Fibroblast of villous mesenchyme (primary cell): Measurements from ENCODE around the gene PCDHGC4. TPM values are rescaled to one million over a fixed set of nuclear protein-coding genes. Genes with fewer than 3 reads are reported as not detected.

Experiments used
- DNase-seq: peaks from one replicate; pipeline ENCODE4 v3.0.0-alpha.2; 2010; ENCODE audit warnings: low read depth
- H3K4me3 ChIP-seq: 2 replicates; pipeline ENCODE4 v1.5.1; 2011; ENCODE audit warnings: low read depth, mild to moderate bottlenecking, low read length
- CTCF ChIP-seq: IDR thresholded peaks from 2 replicates; pipeline ENCODE4 v1.5.1; 2012; ENCODE audit warnings: low read depth, mild to moderate bottlenecking, low read length; ENCODE audit not compliant: insufficient read depth
- total RNA-seq: library from RNA; depleted of rRNA; stranded (reverse); fragments of >200 nt; gene quantifications from 2 replicates; pipeline ENCODE4 v1.2.3, GENCODE V29; 2012

PCDHGC4 gene
- total RNA-seq, 1 donor, result 2.6 TPM

GRCh38 chr5:141528291-141528984, 43.6 kb downstream of the PCDHGC4 start:
- DNase-seq, result peak; percentile 46
- no peak for TF ChIP-seq CTCF
- H3K4me3 ChIP-seq, result no peak overlapping the region

- no peak for TF ChIP-seq CTCF
- peak; percentile 79 for DNase-seq
- H3K4me3 ChIP-seq, result no peak overlapping the region
Measured at GRCh38 chr5:141529002-141529401, 44.2 kb downstream of the PCDHGC4 start.

- no peak for DNase-seq
Measured at GRCh38 chr5:141529873-141530272, 45.0 kb downstream of the PCDHGC4 start.

GRCh38 chr5:141532726-141533125, 47.9 kb downstream of the PCDHGC4 start:
- TF ChIP-seq CTCF, result no peak
- no peak for DNase-seq
- no peak overlapping the region for H3K4me3 ChIP-seq

More at GRCh38 chr5:141529873-141530272, 45.0 kb downstream of the PCDHGC4 start:
- H3K4me3 ChIP-seq, result no peak overlapping the region
- no peak for TF ChIP-seq CTCF

GRCh38 chr5:141533897-141534296, 49.1 kb downstream of the PCDHGC4 start:
- no peak overlapping the region for H3K4me3 ChIP-seq
- no peak for TF ChIP-seq CTCF
- no peak for DNase-seq

- DNase-seq, result no peak
- H3K4me3 ChIP-seq, result no peak overlapping the region
- no peak for TF ChIP-seq CTCF
Measured at GRCh38 chr5:141534492-141535213, 49.8 kb downstream of the PCDHGC4 start.

Other genes with a start within 250 kb of the PCDHGC4 start
- under 0.01 TPM in 2 replicates for gene PCDHB15, start 239.6 kb upstream of the PCDHGC4 start, total RNA-seq
- gene SLC25A2, start 181.0 kb upstream of the PCDHGC4 start, total RNA-seq, result under 0.01 and 0.64 TPM in 2 replicates
- 49.3 and 73.0 TPM in 2 replicates for gene TAF7, start 164.2 kb upstream of the PCDHGC4 start, total RNA-seq
- 0.64 and 0.86 TPM in 2 replicates for gene PCDHGA1, start 154.5 kb upstream of the PCDHGC4 start, total RNA-seq
- 2.6 and 3.0 TPM in 2 replicates for gene PCDHGA2, start 146.3 kb upstream of the PCDHGC4 start, total RNA-seq
- gene PCDHGA3, start 141.2 kb upstream of the PCDHGC4 start, total RNA-seq, result 3.2 and 4.3 TPM in 2 replicates
- 2.2 and 2.3 TPM in 2 replicates for gene PCDHGB1, start 134.9 kb upstream of the PCDHGC4 start, total RNA-seq
- 4.5 and 7.3 TPM in 2 replicates for gene PCDHGA4, start 130.0 kb upstream of the PCDHGC4 start, total RNA-seq
- gene PCDHGB2, start 125.0 kb upstream of the PCDHGC4 start, total RNA-seq, result 2.3 and 2.6 TPM in 2 replicates
- gene PCDHGA5, start 120.9 kb upstream of the PCDHGC4 start, total RNA-seq, result 1.3 and 1.9 TPM in 2 replicates
- gene PCDHGB3, start 114.8 kb upstream of the PCDHGC4 start, total RNA-seq, result 3.9 and 5.2 TPM in 2 replicates
- gene PCDHGA6, start 111.1 kb upstream of the PCDHGC4 start, total RNA-seq, result 4.7 and 4.8 TPM in 2 replicates
- 3.5 and 4.5 TPM in 2 replicates for gene PCDHGA7, start 102.3 kb upstream of the PCDHGC4 start, total RNA-seq
- gene PCDHGB4, start 97.3 kb upstream of the PCDHGC4 start, total RNA-seq, result 11.0 and 13.4 TPM in 2 replicates
- gene PCDHGA8, start 92.4 kb upstream of the PCDHGC4 start, total RNA-seq, result 3.0 and 3.2 TPM in 2 replicates
- gene PCDHGB5, start 87.1 kb upstream of the PCDHGC4 start, total RNA-seq, result 23.2 and 25.0 TPM in 2 replicates
- 4.7 and 5.2 TPM in 2 replicates for gene PCDHGA9, start 82.3 kb upstream of the PCDHGC4 start, total RNA-seq
- 4.2 and 4.3 TPM in 2 replicates for gene PCDHGB6, start 77.0 kb upstream of the PCDHGC4 start, total RNA-seq
- 11.7 and 12.2 TPM in 2 replicates for gene PCDHGA10, start 72.0 kb upstream of the PCDHGC4 start, total RNA-seq
- gene PCDHGB7, start 67.4 kb upstream of the PCDHGC4 start, total RNA-seq, result 11.2 and 12.6 TPM in 2 replicates
- gene PCDHGA11, start 64.0 kb upstream of the PCDHGC4 start, total RNA-seq, result 11.0 and 15.5 TPM in 2 replicates
- 15.5 and 18.7 TPM in 2 replicates for gene PCDHGA12, start 54.5 kb upstream of the PCDHGC4 start, total RNA-seq
- gene PCDHGC3, start 9.1 kb upstream of the PCDHGC4 start, total RNA-seq, result 35.4 and 36.3 TPM in 2 replicates
- 2.6 TPM in 2 replicates for gene PCDHGC5, start 4.1 kb downstream of the PCDHGC4 start, total RNA-seq
- 22.9 and 26.8 TPM in 2 replicates for gene DIAPH1, start 134.0 kb downstream of the PCDHGC4 start, total RNA-seq
- gene HDAC3, start 151.8 kb downstream of the PCDHGC4 start, total RNA-seq, result 49.0 and 53.5 TPM in 2 replicates
- gene RELL2, start 152.0 kb downstream of the PCDHGC4 start, total RNA-seq, result 4.7 and 8.4 TPM in 2 replicates
- gene FCHSD1, start 166.4 kb downstream of the PCDHGC4 start, total RNA-seq, result 24.2 and 25.8 TPM in 2 replicates
- gene ARAP3, start 197.2 kb downstream of the PCDHGC4 start, total RNA-seq, result 5.6 and 7.7 TPM in 2 replicates